Measurements from ENCODE around the gene SHB. TPM values are rescaled to one million over a fixed set of nuclear protein-coding genes. Genes with fewer than 3 reads are reported as not detected.

Gene SHB
- total RNA-seq, 6 experiments from 2014 or later = 12.0 to 43.1 (median 21.9) TPM

GRCh38 chr9:37988041-37988440 lies 81.0 kb downstream of the SHB start:
- intact Hi-C loops (cut with DNase I) = no loop called here
- Histone ChIP-seq H3K36me3 (peaks cover 0 to 3% (median 0%) of the 10 kb centered on the region in 4 donors), H3K4me1 (peaks cover 0 to 13% (median 0%) of the 10 kb centered on the region in 4 donors), H3K4me3 (no peak overlapping the region), H3K27me3 (no peaks in the 10 kb centered on the region), H3K9me3 (no peaks in the 10 kb centered on the region), H3K27ac (no peak overlapping the region)
- DNase-seq (peak in 1 of 3 donors; percentile 67), ATAC-seq (peak; percentile 16 to 73 (median 62))
- TF ChIP-seq CTCF (IDR thresholded peaks at IDR 0.05) (no peak), POLR2A (IDR thresholded peaks at IDR 0.05) (no peak)
- WGBS (ENCODE audit: insufficient coverage, low coverage, low lambda C conversion rate, missing lambda C conversion rate) = 0% methylated on average over 1 of the region's 5 CpGs

GRCh38 chr9:37987467-37987981 lies 81.5 kb downstream of the SHB start:
- 100% methylated on average over 1 of the region's 7 CpGs for WGBS (ENCODE audit: insufficient coverage, low coverage, low lambda C conversion rate, missing lambda C conversion rate)
- no peak for TF ChIP-seq POLR2A (IDR thresholded peaks at IDR 0.05)
- TF ChIP-seq CTCF (IDR thresholded peaks at IDR 0.05) = no peak
- ATAC-seq (peak in 3 of 4 donors; percentile 9 to 16 (median 12)), DNase-seq (no peak)
- H3K27me3 ChIP-seq = no peaks in the 10 kb centered on the region
- H3K36me3 ChIP-seq = peaks cover 0 to 3% (median 0%) of the 10 kb centered on the region in 4 donors
- H3K9me3 ChIP-seq = no peaks in the 10 kb centered on the region
- no peak overlapping the region for H3K27ac ChIP-seq
- peaks cover 0 to 13% (median 0%) of the 10 kb centered on the region in 4 donors for H3K4me1 ChIP-seq
- intact Hi-C loops (cut with DNase I) = no loop called here
- H3K4me3 ChIP-seq = no peak overlapping the region

GRCh38 chr9:37986771-37987258 lies 82.2 kb downstream of the SHB start:
- DNase-seq = no peak
- Histone ChIP-seq H3K27ac (no peak overlapping the region), H3K9me3 (no peaks in the 10 kb centered on the region)

GRCh38 chr9:37986001-37986400 lies 83.0 kb downstream of the SHB start:
- no peak for DNase-seq
- Histone ChIP-seq H3K36me3 (peaks cover 0 to 3% (median 0%) of the 10 kb centered on the region in 4 donors), H3K9me3 (no peaks in the 10 kb centered on the region), H3K4me3 (no peak overlapping the region), H3K27ac (no peak overlapping the region), H3K4me1 (peaks cover 0 to 13% (median 0%) of the 10 kb centered on the region in 4 donors), H3K27me3 (no peaks in the 10 kb centered on the region)
- no peak for ATAC-seq
- intact Hi-C loops (cut with DNase I) = no loop called here
- WGBS (ENCODE audit: insufficient coverage, low coverage, low lambda C conversion rate, missing lambda C conversion rate) = 74% methylated on average over 4 of the region's 4 CpGs
- TF ChIP-seq CTCF (IDR thresholded peaks at IDR 0.05) (no peak), POLR2A (IDR thresholded peaks at IDR 0.05) (no peak)

More at GRCh38 chr9:37986771-37987258, 82.2 kb downstream of the SHB start:
- 100% methylated on average over 1 of the region's 15 CpGs for WGBS (ENCODE audit: insufficient coverage, low coverage, low lambda C conversion rate, missing lambda C conversion rate)
- Histone ChIP-seq H3K4me1 (peaks cover 0 to 13% (median 0%) of the 10 kb centered on the region in 4 donors), H3K27me3 (no peaks in the 10 kb centered on the region), H3K4me3 (no peak overlapping the region), H3K36me3 (peaks cover 0 to 3% (median 0%) of the 10 kb centered on the region in 4 donors)
- ATAC-seq = no peak
- no peak for TF ChIP-seq CTCF (IDR thresholded peaks at IDR 0.05)
- TF ChIP-seq POLR2A (IDR thresholded peaks at IDR 0.05) = no peak
- intact Hi-C loops (cut with DNase I) = no loop called here
